Duodenal mucosa (tissue), 2 donors: Measurements from ENCODE around the gene PXYLP1.

Source experiments
- H3K27ac ChIP-seq: one replicate; pipeline ENCODE4 v1.7.0; 2013; ENCODE audit warnings: low read depth, low read length
- H3K27me3 ChIP-seq, 2 donors: one replicate each; pipeline ENCODE4 v1.7.0; 2013; ENCODE audit warnings: low read length in 2 of 2, control low read depth in 1 of 2; ENCODE audit not compliant: insufficient read depth in 2 of 2, control insufficient read depth in 1 of 2
- H3K36me3 ChIP-seq, 2 donors: one replicate each; pipeline ENCODE4 v1.7.0; 2013; ENCODE audit warnings: low read length in 2 of 2, control low read depth in 1 of 2; ENCODE audit not compliant: insufficient read depth in 2 of 2, control insufficient read depth in 1 of 2
- H3K4me1 ChIP-seq, 2 donors: one replicate each; pipeline ENCODE4 v1.7.0; 2013; ENCODE audit warnings: low read length in 2 of 2, control low read depth in 1 of 2; ENCODE audit not compliant: insufficient read depth in 2 of 2, control insufficient read depth in 1 of 2
- H3K4me3 ChIP-seq, 2 donors: one replicate each; pipeline ENCODE4 v1.7.0; 2013; ENCODE audit warnings: low read length in 2 of 2, low read depth in 1 of 2
- H3K9ac ChIP-seq, 2 donors: one replicate each; pipeline ENCODE4 v1.7.0; 2013; ENCODE audit warnings: low read length in 2 of 2, low read depth in 1 of 2
- H3K9me3 ChIP-seq, 2 donors: one replicate each; pipeline ENCODE4 v1.7.0; 2013; ENCODE audit warnings: low read length in 2 of 2, control low read depth in 1 of 2; ENCODE audit not compliant: control insufficient read depth in 1 of 2

Gene PXYLP1

GRCh38 chr3:141231101-141231951 is at the start of gene PXYLP1:
Gene PXYLP1, plus strand, starts transcription at chr3:141231825. Its CDS starts 28,351 bp downstream, at chr3:141260176.
- H3K27ac ChIP-seq: peak within 1 kb of the TSS; percentile 81
- no peaks in the 10 kb centered on the region for H3K9me3 ChIP-seq
- H3K4me1 ChIP-seq: peaks cover 18 to 21% of the 10 kb centered on the region in 2 donors
- H3K9ac ChIP-seq: peak within 1 kb of the TSS; percentile 80 to 92
- H3K4me3 ChIP-seq: peak within 1 kb of the TSS; percentile 83 to 93
- H3K36me3 ChIP-seq: no peaks in the 10 kb centered on the region
- H3K27me3 ChIP-seq: no peaks in the 10 kb centered on the region

- Histone ChIP-seq H3K27me3 (no peaks in the 10 kb centered on the region), H3K9ac (no peak overlapping the region), H3K9me3 (no peaks in the 10 kb centered on the region), H3K36me3 (no peaks in the 10 kb centered on the region), H3K27ac (no peak overlapping the region), H3K4me1 (no peaks in the 10 kb centered on the region), H3K4me3 (no peak overlapping the region)
These were observed 48.0 kb upstream of the PXYLP1 start for GRCh38 chr3:141183606-141184005.

GRCh38 chr3:141184430-141184829 is 47.2 kb upstream of the PXYLP1 start:
- Histone ChIP-seq H3K27me3 (no peaks in the 10 kb centered on the region), H3K9ac (no peak overlapping the region), H3K27ac (no peak overlapping the region), H3K9me3 (no peaks in the 10 kb centered on the region), H3K4me3 (no peak overlapping the region), H3K4me1 (no peaks in the 10 kb centered on the region), H3K36me3 (no peaks in the 10 kb centered on the region)

GRCh38 chr3:141191097-141191749 is 40.4 kb upstream of the PXYLP1 start:
- Histone ChIP-seq H3K4me3 (no peak overlapping the region), H3K9me3 (no peaks in the 10 kb centered on the region), H3K36me3 (no peaks in the 10 kb centered on the region), H3K27me3 (peaks cover 5 to 13% of the 10 kb centered on the region in 2 donors), H3K4me1 (no peaks in the 10 kb centered on the region), H3K27ac (no peak overlapping the region), H3K9ac (no peak overlapping the region)

- Histone ChIP-seq H3K27me3 (peaks cover 5 to 13% of the 10 kb centered on the region in 2 donors), H3K27ac (no peak overlapping the region), H3K9ac (no peak overlapping the region), H3K9me3 (no peaks in the 10 kb centered on the region), H3K4me1 (no peaks in the 10 kb centered on the region), H3K36me3 (no peaks in the 10 kb centered on the region), H3K4me3 (no peak overlapping the region)
These were observed 39.3 kb upstream of the PXYLP1 start for GRCh38 chr3:141192345-141192744.

GRCh38 chr3:141193066-141193830 is 38.4 kb upstream of the PXYLP1 start:
- Histone ChIP-seq H3K36me3 (no peaks in the 10 kb centered on the region), H3K4me1 (no peaks in the 10 kb centered on the region), H3K27me3 (peaks cover 5 to 13% of the 10 kb centered on the region in 2 donors), H3K9me3 (no peaks in the 10 kb centered on the region), H3K9ac (no peak overlapping the region), H3K4me3 (no peak overlapping the region), H3K27ac (no peak overlapping the region)

- Histone ChIP-seq H3K27me3 (peaks cover 0 to 3% of the 10 kb centered on the region in 2 donors), H3K4me3 (no peak overlapping the region), H3K9ac (no peak overlapping the region), H3K9me3 (no peaks in the 10 kb centered on the region), H3K4me1 (no peaks in the 10 kb centered on the region), H3K36me3 (no peaks in the 10 kb centered on the region), H3K27ac (no peak overlapping the region)
These were observed 30.5 kb upstream of the PXYLP1 start for GRCh38 chr3:141201122-141201521.

GRCh38 chr3:141202682-141203081 is 28.9 kb upstream of the PXYLP1 start:
- Histone ChIP-seq H3K27ac (no peak overlapping the region), H3K36me3 (no peaks in the 10 kb centered on the region), H3K9ac (no peak overlapping the region), H3K9me3 (no peaks in the 10 kb centered on the region), H3K27me3 (peaks cover 0 to 3% of the 10 kb centered on the region in 2 donors), H3K4me1 (no peaks in the 10 kb centered on the region), H3K4me3 (no peak overlapping the region)

- peaks cover 0 to 3% of the 10 kb centered on the region in 2 donors for H3K27me3 ChIP-seq
These were observed 27.8 kb upstream of the PXYLP1 start for GRCh38 chr3:141203866-141204265.

GRCh38 chr3:141204343-141204742 is 27.3 kb upstream of the PXYLP1 start:
- Histone ChIP-seq H3K27ac (no peak overlapping the region), H3K27me3 (peaks cover 0 to 3% of the 10 kb centered on the region in 2 donors), H3K4me3 (no peak overlapping the region), H3K4me1 (no peaks in the 10 kb centered on the region), H3K9me3 (no peaks in the 10 kb centered on the region), H3K9ac (no peak overlapping the region), H3K36me3 (no peaks in the 10 kb centered on the region)

More at GRCh38 chr3:141203866-141204265, 27.8 kb upstream of the PXYLP1 start:
- Histone ChIP-seq H3K4me1 (no peaks in the 10 kb centered on the region), H3K4me3 (no peak overlapping the region), H3K36me3 (no peaks in the 10 kb centered on the region), H3K9ac (no peak overlapping the region), H3K27ac (no peak overlapping the region), H3K9me3 (no peaks in the 10 kb centered on the region)
